NCI-H748 treated with DMSO at 0.1 percent for 48 hours (cell line): ENCODE measurements around the gene HIVEP1.

Experiments used
- DNase-seq: peaks from one replicate; lab custom pipeline; 2025; lab: John Stamatoyannopoulos, UW

The HIVEP1 gene

GRCh38 chr6:12012038-12012557 is at the start of gene HIVEP1:
HIVEP1 (plus strand) TSS chr6:12012312; CDS start chr6:12015629, 3,317 bp downstream.
- no peak for DNase-seq

GRCh38 chr6:11963756-11964500 is 48.2 kb upstream of the HIVEP1 start:
- no peak for DNase-seq

GRCh38 chr6:11964729-11965335 is 47.3 kb upstream of the HIVEP1 start:
- no peak for DNase-seq

GRCh38 chr6:11965499-11965898 is 46.6 kb upstream of the HIVEP1 start:
- no peak for DNase-seq

- no peak for DNase-seq
Observed at GRCh38 chr6:11968241-11968806, 43.8 kb upstream of the HIVEP1 start.

GRCh38 chr6:11969092-11969491 is 43.0 kb upstream of the HIVEP1 start:
- DNase-seq: no peak

GRCh38 chr6:11970114-11970513 is 42.0 kb upstream of the HIVEP1 start:
- DNase-seq: no peak

- DNase-seq: no peak
Observed at GRCh38 chr6:11971154-11971553, 41.0 kb upstream of the HIVEP1 start.

- no peak for DNase-seq
Observed at GRCh38 chr6:11972270-11972669, 39.8 kb upstream of the HIVEP1 start.

GRCh38 chr6:11972806-11973205 is 39.3 kb upstream of the HIVEP1 start:
- DNase-seq: no peak

GRCh38 chr6:11973238-11973637 is 38.9 kb upstream of the HIVEP1 start:
- DNase-seq: no peak

- DNase-seq: no peak
Observed at GRCh38 chr6:11974089-11974488, 38.0 kb upstream of the HIVEP1 start.

GRCh38 chr6:11975353-11975977 is 36.6 kb upstream of the HIVEP1 start:
- DNase-seq: no peak

GRCh38 chr6:11976489-11976888 is 35.6 kb upstream of the HIVEP1 start:
- DNase-seq: no peak

GRCh38 chr6:11977193-11977592 is 34.9 kb upstream of the HIVEP1 start:
- DNase-seq: no peak

GRCh38 chr6:11977738-11978137 is 34.4 kb upstream of the HIVEP1 start:
- DNase-seq: no peak

- DNase-seq: no peak
Observed at GRCh38 chr6:11978169-11978987, 33.7 kb upstream of the HIVEP1 start.

GRCh38 chr6:11979866-11980265 is 32.2 kb upstream of the HIVEP1 start:
- DNase-seq: no peak

GRCh38 chr6:11983306-11983705 is 28.8 kb upstream of the HIVEP1 start:
- no peak for DNase-seq

- no peak for DNase-seq
Observed at GRCh38 chr6:11987386-11987785, 24.7 kb upstream of the HIVEP1 start.

- no peak for DNase-seq
Observed at GRCh38 chr6:11989386-11989785, 22.7 kb upstream of the HIVEP1 start.

- peak; percentile 12 for DNase-seq
Observed at GRCh38 chr6:11992086-11992485, 20.0 kb upstream of the HIVEP1 start.
